Keratinocyte (primary cell): ENCODE measurements around the gene NUP37. TPM values are rescaled to one million over a fixed set of nuclear protein-coding genes. Genes with fewer than 3 reads are reported as not detected.

Source experiments
- DNase-seq: peaks from one replicate; pipeline ENCODE4 v3.0.0-alpha.2; 2011; ENCODE audit warnings: low read depth, missing footprints, low spot score
- FAIRE-seq: peaks from 2 replicates; lab custom pipeline; 2011; peaks lifted over from hg19 to GRCh38; lab: Jason Lieb, UNC
- H2AFZ ChIP-seq: 2 replicates; pipeline ENCODE4 v1.6.0; 2012; ENCODE audit warnings: low read length, control low read depth, inconsistent platforms; ENCODE audit not compliant: control insufficient read depth
- H3K27ac ChIP-seq: 2 replicates; pipeline ENCODE4 v1.5.1; 2011; ENCODE audit warnings: low read length; ENCODE audit not compliant: control insufficient read depth, insufficient read depth
- H3K27me3 ChIP-seq: 3 replicates; pipeline ENCODE4 v1.6.0; 2011; ENCODE audit warnings: low read length; ENCODE audit not compliant: control insufficient read depth, insufficient read depth; ENCODE audit errors: extremely low read depth
- H3K36me3 ChIP-seq, 2 experiments: 2 replicates in 1 of 2; 3 replicates in 1 of 2; pipeline ENCODE4 v1.5.1; 2011; ENCODE audit warnings: low read length in 2 of 2, mild to moderate bottlenecking in 1 of 2; ENCODE audit not compliant: control insufficient read depth in 2 of 2, insufficient read depth in 2 of 2; ENCODE audit errors: extremely low read depth in 1 of 2
- H3K4me1 ChIP-seq: 3 replicates; pipeline ENCODE4 v1.5.1; 2011; ENCODE audit warnings: low read length; ENCODE audit not compliant: control insufficient read depth, insufficient read depth; ENCODE audit errors: extremely low read depth
- H3K4me2 ChIP-seq: 3 replicates; pipeline ENCODE4 v1.6.0; 2011; ENCODE audit warnings: low read depth, low read length; ENCODE audit not compliant: control insufficient read depth, insufficient read depth; ENCODE audit errors: extremely low read depth
- H3K4me3 ChIP-seq, 3 experiments: fragments of 200-600 bp in 1 of 3; sonication (generic) in 1 of 3; 2 replicates in 2 of 3; 3 replicates in 1 of 3; pipeline ENCODE4 v1.5.1; 2011 to 2016; ENCODE audit warnings: low read length in 3 of 3, mild to moderate bottlenecking in 3 of 3, control low read depth in 2 of 3, inconsistent platforms in 1 of 3, low read depth in 1 of 3, mixed read lengths in 1 of 3, mixed run types in 1 of 3, moderate library complexity in 1 of 3; ENCODE audit not compliant: control insufficient read depth in 2 of 3, insufficient read depth in 2 of 3; ENCODE audit errors: extremely low read depth in 1 of 3
- H3K79me2 ChIP-seq: 2 replicates; pipeline ENCODE4 v1.6.0; 2012; ENCODE audit warnings: low read length; ENCODE audit not compliant: control insufficient read depth, insufficient read depth
- H3K9ac ChIP-seq: 3 replicates; pipeline ENCODE4 v1.6.0; 2011; ENCODE audit warnings: low read length; ENCODE audit not compliant: control insufficient read depth, insufficient read depth; ENCODE audit errors: extremely low read depth
- H3K9me1 ChIP-seq: 3 replicates; pipeline ENCODE4 v1.6.0; 2011; ENCODE audit warnings: low read length; ENCODE audit not compliant: control insufficient read depth, insufficient read depth; ENCODE audit errors: extremely low read depth
- H3K9me3 ChIP-seq: 2 replicates; pipeline ENCODE4 v1.5.1; 2012; ENCODE audit warnings: low read depth, low read length; ENCODE audit not compliant: control insufficient read depth
- H4K20me1 ChIP-seq: 3 replicates; pipeline ENCODE4 v1.6.0; 2011; ENCODE audit warnings: low read length; ENCODE audit not compliant: control insufficient read depth, insufficient read depth; ENCODE audit errors: extremely low read depth
- EZH2 ChIP-seq: IDR thresholded peaks from one replicate; pipeline ENCODE4 v1.6.1; 2012; ENCODE audit warnings: inconsistent platforms, mild to moderate bottlenecking, low read length, moderate library complexity
- dilution Hi-C: fragments of 300-500 bp; cut with MboI; formaldehyde crosslinking; loops from one replicate; pipeline ENCODE4 v1.7.0; 2020; ENCODE audit warnings: low sequenced_read_pairs; ENCODE audit not compliant: extremely low pct_ligation_motif_present
- polyA plus RNA-seq, 5 experiments: library from polyadenylated mRNA; depleted of rRNA in 3 of 5; stranded (reverse) in 3 of 5; stranded (forward) in 1 of 5; unstranded in 1 of 5; fragments of >200 nt; gene quantifications; 1 replicate in 1 of 5; 2 replicates in 3 of 5; 3 replicates in 1 of 5; pipeline versions ENCODE4 v1.2.1 to v1.2.3, GENCODE V29; 2011 to 2012; ENCODE audit warnings: missing spikeins in 2 of 5, low read depth in 1 of 5, low replicate concordance in 1 of 5
- TF ChIP-seq, protein P1 (sequence below), 3 experiments: IDR thresholded peaks in 1 of 3; conservative IDR thresholded peaks in 1 of 3; optimal IDR thresholded peaks in 1 of 3; 2 replicates in 2 of 3; 3 replicates in 1 of 3; pipeline versions ENCODE3 to v1.5.1; 2011; ENCODE audit warnings: low read length in 3 of 3, mild to moderate bottlenecking in 3 of 3, moderate library complexity in 2 of 3, control low read depth in 1 of 3, inconsistent platforms in 1 of 3; ENCODE audit not compliant: insufficient read depth in 2 of 3; ENCODE audit errors: extremely low read depth in 1 of 3

NUP37 gene
- polyA plus RNA-seq, 1 donor (not counting 4 experiments of a cell fraction or from before 2014, with no cell fraction given) = 89.8 TPM

DNA sequence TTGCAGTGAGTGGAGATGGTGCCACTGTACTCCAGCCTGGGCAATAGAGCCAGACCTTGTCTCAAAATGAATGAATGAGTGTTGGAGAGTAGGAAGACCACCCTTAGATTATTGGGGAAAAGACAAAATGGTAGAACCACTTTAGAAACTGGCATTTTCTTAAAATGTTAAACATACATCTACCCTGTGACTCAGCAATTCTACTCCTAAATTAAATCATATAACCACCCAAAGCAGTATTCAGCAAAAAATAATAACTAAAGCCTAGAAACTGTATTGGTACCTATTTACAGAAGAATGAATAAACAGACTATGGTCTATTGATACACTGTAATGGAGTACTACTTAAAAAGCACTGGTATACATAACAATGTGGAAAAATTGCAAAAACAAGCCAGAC lies 9.1 kb downstream of the NUP37 start:
- TF ChIP-seq, protein P1, sequence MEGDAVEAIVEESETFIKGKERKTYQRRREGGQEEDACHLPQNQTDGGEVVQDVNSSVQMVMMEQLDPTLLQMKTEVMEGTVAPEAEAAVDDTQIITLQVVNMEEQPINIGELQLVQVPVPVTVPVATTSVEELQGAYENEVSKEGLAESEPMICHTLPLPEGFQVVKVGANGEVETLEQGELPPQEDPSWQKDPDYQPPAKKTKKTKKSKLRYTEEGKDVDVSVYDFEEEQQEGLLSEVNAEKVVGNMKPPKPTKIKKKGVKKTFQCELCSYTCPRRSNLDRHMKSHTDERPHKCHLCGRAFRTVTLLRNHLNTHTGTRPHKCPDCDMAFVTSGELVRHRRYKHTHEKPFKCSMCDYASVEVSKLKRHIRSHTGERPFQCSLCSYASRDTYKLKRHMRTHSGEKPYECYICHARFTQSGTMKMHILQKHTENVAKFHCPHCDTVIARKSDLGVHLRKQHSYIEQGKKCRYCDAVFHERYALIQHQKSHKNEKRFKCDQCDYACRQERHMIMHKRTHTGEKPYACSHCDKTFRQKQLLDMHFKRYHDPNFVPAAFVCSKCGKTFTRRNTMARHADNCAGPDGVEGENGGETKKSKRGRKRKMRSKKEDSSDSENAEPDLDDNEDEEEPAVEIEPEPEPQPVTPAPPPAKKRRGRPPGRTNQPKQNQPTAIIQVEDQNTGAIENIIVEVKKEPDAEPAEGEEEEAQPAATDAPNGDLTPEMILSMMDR (optimal IDR thresholded peaks at IDR 0.05 in 1 of 3, IDR thresholded peaks at IDR 0.05 in 1 of 3, conservative IDR thresholded peaks at IDR 0.05 in 1 of 3; ENCODE audit: extremely low read depth in 1 of 3, insufficient read depth in 2 of 3, low read length in 3 of 3) = no peak
- no peak for TF ChIP-seq EZH2
- FAIRE-seq (no peak), DNase-seq (no peak)
- Histone ChIP-seq H2AFZ (no peak overlapping the region), H3K9me3 (peaks cover 4% of the 10 kb centered on the region), H3K4me2 (no peak overlapping the region), H3K27ac (no peak overlapping the region), H3K9ac (no peak overlapping the region), H3K36me3 (peaks cover 8 to 22% of the 10 kb centered on the region in 2 experiments), H3K4me1 (peaks cover 4% of the 10 kb centered on the region), H3K79me2 (peaks cover 5% of the 10 kb centered on the region), H3K4me3 (no peak overlapping the region), H3K9me1 (no peaks in the 10 kb centered on the region), H4K20me1 (no peaks in the 10 kb centered on the region), H3K27me3 (no peaks in the 10 kb centered on the region)
- dilution Hi-C loops = no loop called here

DNA sequence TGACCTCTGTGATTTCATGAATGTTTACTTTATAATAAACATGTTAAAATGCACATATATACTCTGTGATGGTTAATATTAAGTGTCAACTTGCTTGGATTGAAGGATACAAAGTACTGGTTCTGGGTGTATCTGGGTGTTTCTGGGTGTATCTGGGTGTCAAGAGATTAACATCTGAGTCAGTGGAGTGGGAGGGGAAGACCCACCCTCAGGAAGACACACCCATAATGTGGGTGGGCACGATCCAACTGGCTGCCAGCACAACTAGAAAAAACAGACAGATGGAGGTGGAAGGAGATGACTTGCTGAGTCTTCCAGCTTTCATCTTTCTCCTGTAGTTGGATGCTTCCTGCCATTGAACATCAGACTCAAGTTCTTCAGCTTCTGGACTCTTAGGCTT lies 11.9 kb downstream of the NUP37 start:
- DNase-seq (no peak), FAIRE-seq (no peak)
- Histone ChIP-seq H3K9me3 (peaks cover 4% of the 10 kb centered on the region), H3K4me3 (no peak overlapping the region), H3K4me2 (no peak overlapping the region), H3K9me1 (no peaks in the 10 kb centered on the region), H2AFZ (no peak overlapping the region), H3K27me3 (no peaks in the 10 kb centered on the region), H3K36me3 (peaks cover 10 to 26% of the 10 kb centered on the region in 2 experiments), H3K9ac (no peak overlapping the region), H3K79me2 (peaks cover 5% of the 10 kb centered on the region), H3K27ac (no peak overlapping the region), H4K20me1 (no peaks in the 10 kb centered on the region), H3K4me1 (peaks cover 4% of the 10 kb centered on the region)
- TF ChIP-seq, protein P1 (optimal IDR thresholded peaks at IDR 0.05 in 1 of 3, IDR thresholded peaks at IDR 0.05 in 1 of 3, conservative IDR thresholded peaks at IDR 0.05 in 1 of 3; ENCODE audit: extremely low read depth in 1 of 3, insufficient read depth in 2 of 3, low read length in 3 of 3) = no peak
- TF ChIP-seq EZH2 = no peak
- dilution Hi-C loops = no loop called here
